ENCODE measurements around the gene TBX18. TPM values are rescaled to one million over a fixed set of nuclear protein-coding genes. Genes with fewer than 3 reads are reported as not detected.

TBX18 gene
- total RNA-seq, 1 experiment from 2014 or later, result not detected

DNA sequence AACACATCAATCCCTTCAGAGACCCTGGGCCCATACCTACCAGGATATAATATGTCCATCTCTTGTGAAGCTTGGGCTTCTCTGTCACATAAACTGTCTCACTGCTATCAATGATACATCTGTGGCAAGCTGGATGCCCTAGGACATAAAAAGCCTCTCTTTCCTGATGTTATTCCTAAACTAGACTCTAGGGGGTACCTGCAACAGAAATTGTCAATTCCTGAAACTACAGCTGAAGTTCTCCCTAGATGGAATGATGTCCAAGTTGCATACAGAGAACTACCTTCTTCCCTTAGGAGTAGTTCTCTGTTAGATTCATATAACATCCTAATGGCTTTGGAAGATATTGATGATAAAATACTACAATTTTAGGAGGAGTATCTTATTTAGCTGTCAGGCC, 35.8 kb downstream of the TBX18 start:
- no peak overlapping the region for H3K4me2 ChIP-seq (ENCODE audit: insufficient read depth, insufficient read length, low read length)
- H3K9me3 ChIP-seq (ENCODE audit: control insufficient read depth, low read depth, low read length), result no peaks in the 10 kb centered on the region
- H3K36me3 Mint-ChIP-seq (ENCODE audit: insufficient read depth in 1 of 3, low read depth in 3 of 3), result no peaks in the 10 kb centered on the region
- H3K27ac Mint-ChIP-seq, result no peak overlapping the region
- H3K4me1 Mint-ChIP-seq, result no peaks in the 10 kb centered on the region
- no peak overlapping the region for H3K4me3 Mint-ChIP-seq
- H4K5ac ChIP-seq (ENCODE audit: insufficient read length, low read depth, low read length), result no peak overlapping the region
- no peak overlapping the region for H2BK20ac ChIP-seq (ENCODE audit: low read depth, low read length, poor library complexity, severe bottlenecking)
- no peaks in the 10 kb centered on the region for H3K9me3 Mint-ChIP-seq
- H4K20me1 ChIP-seq (ENCODE audit: control insufficient read depth, insufficient read depth, insufficient read length), result no peaks in the 10 kb centered on the region
- H4K8ac ChIP-seq (replicated peaks; ENCODE audit: insufficient read length, low read depth, low read length), result no peak overlapping the region
- no peak overlapping the region for H3K18ac ChIP-seq (ENCODE audit: insufficient read length, low read depth, low read length)
- no peak overlapping the region for H3K56ac ChIP-seq (ENCODE audit: insufficient read length, low read depth, low read length)
- H2BK12ac ChIP-seq (ENCODE audit: insufficient read length, low read depth, low read length), result no peak overlapping the region
- no peaks in the 10 kb centered on the region for H3K79me2 ChIP-seq (ENCODE audit: insufficient read depth, low read length)
- H3K4ac ChIP-seq (ENCODE audit: low read depth, low read length), result no peak overlapping the region
- H2BK120ac ChIP-seq (ENCODE audit: low read depth, low read length, poor library complexity, severe bottlenecking), result no peak overlapping the region
- H2BK15ac ChIP-seq (ENCODE audit: low read depth, low read length), result no peak overlapping the region
- H3T11ph ChIP-seq (ENCODE audit: low read length), result no peak overlapping the region
- H2BK5ac ChIP-seq (ENCODE audit: insufficient read length, low read length), result no peak overlapping the region
- no peaks in the 10 kb centered on the region for H3K79me1 ChIP-seq (ENCODE audit: insufficient read depth, low read depth, low read length, poor library complexity, severe bottlenecking)
- no peak overlapping the region for H3K23ac ChIP-seq (ENCODE audit: insufficient read length, low read depth, low read length)
- H2AFZ ChIP-seq (ENCODE audit: low read length), result no peak overlapping the region
- H3K14ac ChIP-seq (ENCODE audit: insufficient read depth, low read length), result no peak overlapping the region
- H3K4me1 ChIP-seq (ENCODE audit: insufficient read depth, low read length), result no peaks in the 10 kb centered on the region
- H2AK5ac ChIP-seq (ENCODE audit: insufficient read length, low read length), result no peak overlapping the region
- H3K27me3 Mint-ChIP-seq (ENCODE audit: low read depth), result peaks cover 3% of the 10 kb centered on the region; the same call in 1 of the 2 replicates
- H3K27ac ChIP-seq (ENCODE audit: insufficient read length, low read depth, low read length), result no peak overlapping the region
- no peaks in the 10 kb centered on the region for H3K23me2 ChIP-seq (ENCODE audit: insufficient read length, low read depth, low read length, poor library complexity, severe bottlenecking)
- no peak overlapping the region for H3K9ac ChIP-seq (ENCODE audit: extremely low read depth, insufficient read length, low read length)
- no peak for DNase-seq
- H3K27me3 ChIP-seq (ENCODE audit: insufficient read depth, low read length), result no peaks in the 10 kb centered on the region
- TF ChIP-seq, protein P1, sequence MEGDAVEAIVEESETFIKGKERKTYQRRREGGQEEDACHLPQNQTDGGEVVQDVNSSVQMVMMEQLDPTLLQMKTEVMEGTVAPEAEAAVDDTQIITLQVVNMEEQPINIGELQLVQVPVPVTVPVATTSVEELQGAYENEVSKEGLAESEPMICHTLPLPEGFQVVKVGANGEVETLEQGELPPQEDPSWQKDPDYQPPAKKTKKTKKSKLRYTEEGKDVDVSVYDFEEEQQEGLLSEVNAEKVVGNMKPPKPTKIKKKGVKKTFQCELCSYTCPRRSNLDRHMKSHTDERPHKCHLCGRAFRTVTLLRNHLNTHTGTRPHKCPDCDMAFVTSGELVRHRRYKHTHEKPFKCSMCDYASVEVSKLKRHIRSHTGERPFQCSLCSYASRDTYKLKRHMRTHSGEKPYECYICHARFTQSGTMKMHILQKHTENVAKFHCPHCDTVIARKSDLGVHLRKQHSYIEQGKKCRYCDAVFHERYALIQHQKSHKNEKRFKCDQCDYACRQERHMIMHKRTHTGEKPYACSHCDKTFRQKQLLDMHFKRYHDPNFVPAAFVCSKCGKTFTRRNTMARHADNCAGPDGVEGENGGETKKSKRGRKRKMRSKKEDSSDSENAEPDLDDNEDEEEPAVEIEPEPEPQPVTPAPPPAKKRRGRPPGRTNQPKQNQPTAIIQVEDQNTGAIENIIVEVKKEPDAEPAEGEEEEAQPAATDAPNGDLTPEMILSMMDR (conservative IDR thresholded peaks at IDR 0.05), result peak; percentile 61
- H4K91ac ChIP-seq (ENCODE audit: insufficient read length, low read depth, low read length), result no peak overlapping the region

All from H9 (cell line).